ENCODE data around the gene CFAP251.

CFAP251 gene

DNA sequence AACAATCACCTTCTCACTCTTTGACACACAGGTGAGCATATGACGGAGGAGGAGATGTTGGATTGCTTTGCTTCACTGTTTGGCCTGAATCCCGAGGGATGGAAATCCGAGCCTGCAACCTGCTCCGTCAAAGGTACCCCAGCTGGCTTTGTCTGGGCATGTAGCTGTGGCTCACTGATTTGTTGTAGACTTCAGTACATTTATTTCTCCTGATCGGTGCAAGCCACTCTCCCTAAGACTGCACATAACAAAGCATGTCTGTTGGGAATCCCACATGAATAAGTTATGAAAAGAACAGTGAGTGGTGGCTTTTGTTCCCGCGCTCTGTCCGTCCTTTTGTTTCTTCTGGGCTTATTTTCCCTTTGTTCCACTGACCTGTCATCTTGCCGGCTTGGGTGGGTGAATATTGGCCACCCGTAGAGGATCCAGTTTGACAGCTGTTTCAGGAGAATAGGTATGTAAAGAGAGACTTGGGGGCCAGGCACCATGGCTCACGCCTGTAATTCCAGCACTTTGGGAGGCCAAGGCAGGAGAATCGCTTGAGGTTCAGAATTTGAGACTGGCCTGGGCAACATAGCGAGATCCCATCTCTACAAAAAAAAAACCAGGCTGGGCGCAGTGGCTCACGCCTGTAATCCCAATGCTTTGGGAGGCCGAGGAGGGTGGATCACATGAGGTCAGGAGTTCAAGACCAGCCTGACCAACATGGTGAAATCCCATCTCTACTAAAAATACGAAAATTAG is 83.2 kb downstream of the CFAP251 start:
- no peak for DNase-seq (ENCODE audit: low read depth in 2 of 3, low spot score in 2 of 3)

DNA sequence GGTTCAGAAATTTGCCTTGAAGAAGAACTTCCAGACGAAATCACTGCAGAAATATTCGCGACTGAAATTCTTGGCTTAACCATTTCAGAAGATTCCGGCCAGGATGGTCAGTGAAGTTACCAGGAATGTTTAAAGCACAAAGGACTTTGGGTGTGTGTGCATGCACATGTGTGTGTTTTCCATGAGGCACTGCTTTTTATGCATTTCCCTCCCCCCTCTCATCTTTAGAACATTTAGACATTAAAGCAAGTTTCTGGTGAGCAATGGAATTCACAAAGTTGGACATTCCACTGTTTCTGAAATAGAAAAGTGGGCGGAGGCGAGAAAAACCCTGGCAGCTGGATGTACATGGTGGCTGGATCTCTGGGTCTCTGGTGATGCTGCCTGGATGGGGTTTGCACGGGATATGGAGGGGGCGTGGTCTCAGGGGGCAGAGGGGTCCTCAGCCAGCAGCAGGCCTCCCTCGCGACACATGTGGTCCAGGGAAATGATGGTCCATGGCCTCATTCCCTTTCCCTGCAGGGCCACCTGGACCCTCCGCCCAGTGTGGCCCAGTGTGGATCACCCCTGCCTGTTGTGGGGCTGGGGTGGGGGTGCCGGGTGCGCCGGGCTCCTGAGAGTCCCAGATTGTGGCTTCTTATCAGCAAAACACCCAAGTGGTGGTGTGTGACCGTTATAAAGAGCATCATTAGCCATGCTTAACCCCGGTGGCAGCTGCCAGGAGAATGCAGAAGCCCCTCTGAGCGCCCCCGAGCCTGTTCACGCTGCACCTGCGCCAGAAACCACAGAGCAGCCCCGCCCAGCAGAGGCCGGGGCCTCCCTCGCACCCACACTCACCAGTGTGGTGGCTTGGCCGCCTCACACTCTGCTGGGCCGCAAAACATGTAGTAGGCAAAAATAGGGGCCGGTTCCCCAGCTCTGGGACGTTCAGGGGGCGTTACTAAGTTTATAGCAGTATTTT is 85.5 kb downstream of the CFAP251 start:
- no peak for DNase-seq (ENCODE audit: low read depth in 2 of 3, low spot score in 2 of 3)

DNA sequence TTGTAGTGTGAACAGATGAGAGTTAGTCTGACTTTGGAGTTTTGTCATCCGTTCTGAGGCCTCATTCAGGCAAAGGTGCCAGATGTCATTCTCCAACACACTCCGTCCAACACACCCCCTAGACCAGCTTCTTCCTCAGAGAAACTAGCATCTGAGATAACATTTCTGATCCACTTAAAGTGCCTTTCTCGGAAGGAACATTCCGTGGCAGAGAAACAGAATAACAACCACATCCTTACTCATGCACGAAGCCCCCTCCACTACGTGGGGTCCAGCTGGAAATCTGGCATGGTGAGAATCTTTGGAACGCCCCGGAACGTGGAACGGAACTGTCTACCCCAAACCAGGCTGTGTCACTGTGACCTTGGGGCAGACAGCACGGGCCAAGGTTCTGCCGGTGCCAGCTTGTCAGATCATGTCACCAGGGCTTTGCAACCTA is 86.3 kb downstream of the CFAP251 start:
- DNase-seq (ENCODE audit: low read depth in 2 of 3, low spot score in 2 of 3), result no peak

DNA sequence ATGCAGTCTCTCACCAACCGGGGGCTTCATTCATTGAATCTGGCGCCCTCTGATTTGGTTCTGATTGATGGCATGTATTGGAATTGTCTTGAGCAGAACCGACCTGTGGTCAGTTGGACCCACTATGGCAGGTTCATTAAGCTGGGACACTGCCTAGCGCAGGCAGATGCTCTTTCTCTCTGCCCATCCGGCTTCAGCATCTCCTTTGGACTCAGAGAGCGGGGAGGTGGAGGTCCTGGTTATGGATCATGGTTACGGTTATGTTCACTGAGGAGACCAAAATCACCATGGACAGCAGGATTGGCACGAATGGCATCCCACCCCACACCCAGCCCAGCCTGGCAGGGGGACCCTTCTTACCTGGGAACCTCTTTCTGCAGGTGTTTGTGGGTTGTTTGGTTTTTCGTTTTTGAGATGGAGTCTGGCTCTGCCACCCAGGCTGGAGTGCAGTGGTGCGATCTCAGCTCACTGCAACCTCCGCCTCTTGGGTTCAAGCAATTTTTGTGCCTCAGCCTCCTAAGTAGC is 86.9 kb downstream of the CFAP251 start:
- DNase-seq (ENCODE audit: low read depth in 2 of 3, low spot score in 2 of 3), result no peak

DNA sequence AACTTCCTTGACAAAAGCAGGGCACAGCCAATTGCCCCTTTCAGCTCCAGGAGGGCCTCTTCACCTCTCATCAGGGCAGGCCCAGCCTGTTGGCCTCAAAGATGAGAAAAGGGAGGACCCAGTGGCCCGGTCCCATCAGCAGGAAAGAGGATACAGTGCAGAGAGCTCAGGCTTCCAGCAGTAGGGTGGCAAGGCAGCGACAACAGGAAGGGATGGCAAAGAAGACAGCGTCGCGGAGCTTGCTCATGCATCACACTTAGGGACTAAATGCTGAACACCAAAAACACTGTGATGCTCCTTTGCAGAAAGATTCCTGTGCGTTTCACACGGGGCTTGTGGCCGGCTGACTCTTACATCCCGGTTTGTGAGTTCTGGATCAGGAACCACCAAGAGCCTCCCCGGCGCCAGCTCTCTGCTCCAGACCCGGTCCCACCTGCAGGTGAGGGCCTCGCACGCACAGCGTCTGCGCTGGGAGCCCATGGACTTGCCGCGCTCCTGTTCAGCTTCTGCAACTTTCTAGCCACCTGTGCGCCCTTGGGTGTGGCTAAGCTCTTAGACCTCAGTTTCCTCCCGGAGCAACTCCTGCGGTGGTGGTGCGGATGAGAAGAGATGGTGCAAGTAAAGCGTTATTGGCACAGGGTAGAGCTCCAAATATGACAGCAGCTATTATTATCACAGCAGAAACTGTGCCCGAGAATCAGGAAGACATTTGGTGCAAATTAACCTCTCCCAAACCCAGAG is 88.0 kb downstream of the CFAP251 start:
- DNase-seq (ENCODE audit: low read depth in 2 of 3, low spot score in 2 of 3), result no peak

DNA sequence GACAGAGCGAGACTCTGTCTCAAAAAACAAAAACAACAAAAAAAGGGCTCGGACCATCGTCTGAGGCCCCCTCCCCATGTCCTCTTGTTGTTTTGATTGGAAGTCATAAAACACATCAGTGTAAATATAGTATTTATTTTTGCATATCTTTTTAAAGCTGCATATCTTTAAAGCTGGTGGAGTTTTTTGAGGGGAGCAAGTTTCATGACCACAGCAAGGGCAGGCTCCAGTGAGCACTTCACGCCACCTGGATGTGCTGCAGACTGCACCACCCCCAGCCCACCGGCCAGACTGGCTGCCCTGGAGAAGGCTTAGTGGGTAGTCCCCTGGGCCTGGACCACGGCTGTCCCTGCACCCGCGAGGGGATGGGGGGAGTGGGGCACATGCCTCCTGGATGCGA is 91.3 kb downstream of the CFAP251 start:
- DNase-seq (ENCODE audit: low read depth in 2 of 3, low spot score in 2 of 3), result no peak

DNA sequence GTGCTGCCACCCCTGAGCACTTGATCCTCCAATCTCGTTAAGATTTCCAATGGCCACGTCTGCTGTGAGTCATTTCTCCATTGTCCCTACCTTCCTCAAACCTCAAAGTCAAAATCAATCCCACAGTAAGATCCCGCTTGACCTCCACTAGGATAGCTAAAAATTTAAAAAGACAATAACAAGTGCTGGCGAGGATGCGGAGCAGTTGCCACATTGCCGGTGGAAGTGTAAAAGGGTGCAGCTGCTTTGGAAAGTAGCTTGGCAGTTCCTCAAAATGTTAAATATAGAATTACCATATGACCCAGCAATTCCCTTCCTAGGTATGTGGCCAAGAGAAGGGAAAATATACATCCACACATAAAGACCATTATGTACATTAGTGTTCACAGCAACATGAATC is 93.8 kb downstream of the CFAP251 start:
- no peak for DNase-seq (ENCODE audit: low read depth in 2 of 3, low spot score in 2 of 3)

DNA sequence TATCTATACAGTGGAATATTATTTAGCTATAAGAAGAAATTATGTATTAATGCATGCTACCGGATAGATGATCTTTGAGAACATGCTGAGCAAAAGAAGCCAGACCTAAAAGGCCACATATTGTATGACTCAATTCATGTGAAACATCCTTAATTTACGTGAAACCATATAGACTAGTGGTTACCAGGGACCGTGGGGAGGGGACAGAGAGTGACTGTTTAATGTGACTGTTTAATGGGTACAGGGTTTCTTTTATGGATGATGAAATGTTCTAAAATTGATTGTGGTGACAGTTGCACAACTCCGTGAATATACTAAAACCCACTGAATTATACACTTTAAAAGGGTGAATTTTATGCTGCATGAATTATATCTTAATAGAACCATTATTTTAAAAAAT is 94.7 kb downstream of the CFAP251 start:
- DNase-seq (ENCODE audit: low read depth in 2 of 3, low spot score in 2 of 3), result no peak

DNA sequence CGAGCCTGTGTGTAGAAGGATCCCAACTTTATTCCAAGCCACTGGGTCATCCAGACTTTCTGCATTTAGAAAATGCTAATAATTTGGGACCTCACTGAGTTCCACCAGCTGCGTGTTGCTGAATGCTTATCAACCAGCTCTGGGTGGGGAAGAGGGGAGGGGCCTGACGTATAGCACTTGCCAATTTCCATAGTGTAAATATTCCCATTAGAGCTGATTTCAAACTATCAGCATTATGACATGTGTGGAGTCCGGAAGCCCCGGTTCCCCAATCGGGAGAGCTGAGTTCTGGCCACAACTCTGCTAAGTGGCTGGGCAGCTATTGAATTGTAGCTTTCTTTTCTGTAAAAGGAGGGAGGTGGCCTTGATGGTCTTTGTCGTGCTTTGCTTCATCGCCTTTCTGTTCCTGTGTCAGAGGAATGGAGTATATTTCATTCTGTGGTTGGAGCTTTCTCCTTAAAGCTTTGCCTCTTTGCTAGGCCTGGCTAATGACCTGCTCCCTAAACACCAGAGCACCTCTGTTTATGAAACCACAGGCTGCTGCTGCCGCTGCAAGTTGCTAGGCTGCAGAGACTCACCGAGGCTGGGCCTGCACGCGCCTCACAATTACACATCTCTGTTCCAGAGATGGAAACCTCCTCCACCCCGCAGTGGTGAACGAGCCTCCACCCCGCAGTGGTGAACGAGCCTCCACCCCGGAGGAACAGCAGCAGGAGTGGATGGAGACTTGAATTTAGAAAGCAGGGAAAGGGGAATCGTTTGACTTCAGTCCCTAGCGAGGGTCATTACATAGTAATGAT is 95.6 kb downstream of the CFAP251 start:
- no peak for DNase-seq (ENCODE audit: low read depth in 2 of 3, low spot score in 2 of 3)

DNA sequence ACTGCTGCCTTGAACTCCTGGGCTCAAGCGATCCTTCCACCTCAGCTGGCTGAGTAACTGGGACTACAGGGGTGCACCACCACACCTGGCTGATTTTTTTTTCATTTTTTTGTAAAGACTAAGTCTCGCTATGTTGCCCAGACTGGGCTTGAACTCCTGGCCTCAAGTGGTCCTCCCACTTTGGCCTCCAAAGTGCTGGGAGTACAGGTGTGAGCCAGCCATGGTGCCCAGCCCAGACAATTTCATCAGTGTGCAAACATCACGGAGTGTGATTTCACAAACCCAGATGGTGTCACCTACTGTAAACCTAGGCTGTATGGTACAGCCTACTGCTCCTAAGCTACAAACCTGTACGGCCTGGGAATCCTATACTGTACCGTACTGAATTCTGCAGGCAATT is 96.4 kb downstream of the CFAP251 start:
- no peak for DNase-seq (ENCODE audit: low read depth in 2 of 3, low spot score in 2 of 3)

DNA sequence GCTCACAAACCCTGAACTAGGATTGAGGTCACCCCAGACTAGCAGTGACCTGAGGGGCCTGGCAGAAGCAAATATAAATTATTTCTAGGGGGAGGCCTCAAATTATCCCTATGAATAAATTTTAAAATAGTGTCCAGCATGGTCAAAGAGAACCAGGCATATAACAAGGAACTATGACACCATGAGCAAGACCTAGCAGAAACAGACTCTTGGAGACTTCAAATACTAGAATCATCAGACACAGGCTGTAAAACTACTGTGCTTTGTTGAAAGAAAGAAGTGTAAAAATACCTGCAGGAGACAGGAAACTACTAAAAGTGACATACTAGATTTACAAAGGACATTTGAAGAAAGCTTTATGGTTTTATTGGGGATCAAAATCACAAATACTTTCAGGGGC is 100.1 kb downstream of the CFAP251 start:
- no peak for DNase-seq (ENCODE audit: low read depth in 2 of 3, low spot score in 2 of 3)

DNA sequence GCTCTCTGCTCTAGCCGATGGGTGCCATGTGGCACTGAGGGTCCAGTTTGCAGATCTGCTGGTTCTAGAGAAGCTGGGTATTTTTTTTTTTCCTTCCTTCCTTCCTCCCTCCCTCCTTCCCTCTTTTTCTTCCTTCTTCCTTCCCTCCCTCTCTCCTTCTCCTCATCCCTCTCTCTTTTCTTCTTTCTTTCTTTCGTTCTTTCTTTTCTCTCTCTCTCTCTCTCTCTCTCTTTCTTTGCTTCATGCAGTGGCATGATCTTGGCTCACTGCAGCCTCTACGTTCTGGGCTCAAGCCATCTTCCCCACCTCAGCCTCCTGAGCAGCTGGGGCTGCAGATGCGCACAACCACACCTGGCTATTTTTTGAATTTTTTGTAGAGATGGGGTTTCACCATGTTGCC is 100.5 kb downstream of the CFAP251 start:
- DNase-seq (ENCODE audit: low read depth in 2 of 3, low spot score in 2 of 3), result no peak

DNA sequence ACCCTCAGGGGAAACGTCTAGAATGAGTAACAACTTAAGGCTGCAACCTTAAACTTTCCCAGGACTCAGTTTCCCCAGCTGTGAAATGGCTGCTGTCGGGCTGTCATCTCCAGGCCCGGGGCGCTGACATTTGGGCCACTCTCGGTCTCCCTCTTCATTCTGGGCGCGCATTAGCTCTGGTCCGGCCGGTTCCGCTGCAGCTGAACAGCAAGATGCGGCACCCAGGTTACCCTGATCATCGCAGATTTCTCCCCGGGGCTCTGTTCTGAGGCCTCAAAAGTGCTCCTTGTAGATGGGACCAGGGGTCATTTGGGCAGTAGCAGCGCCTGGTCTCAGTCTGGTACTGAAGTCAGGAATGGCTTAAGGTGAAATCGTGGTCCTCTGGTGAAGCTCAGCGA is 102.4 kb downstream of the CFAP251 start:
- no peak for DNase-seq (ENCODE audit: low read depth in 2 of 3, low spot score in 2 of 3)

DNA sequence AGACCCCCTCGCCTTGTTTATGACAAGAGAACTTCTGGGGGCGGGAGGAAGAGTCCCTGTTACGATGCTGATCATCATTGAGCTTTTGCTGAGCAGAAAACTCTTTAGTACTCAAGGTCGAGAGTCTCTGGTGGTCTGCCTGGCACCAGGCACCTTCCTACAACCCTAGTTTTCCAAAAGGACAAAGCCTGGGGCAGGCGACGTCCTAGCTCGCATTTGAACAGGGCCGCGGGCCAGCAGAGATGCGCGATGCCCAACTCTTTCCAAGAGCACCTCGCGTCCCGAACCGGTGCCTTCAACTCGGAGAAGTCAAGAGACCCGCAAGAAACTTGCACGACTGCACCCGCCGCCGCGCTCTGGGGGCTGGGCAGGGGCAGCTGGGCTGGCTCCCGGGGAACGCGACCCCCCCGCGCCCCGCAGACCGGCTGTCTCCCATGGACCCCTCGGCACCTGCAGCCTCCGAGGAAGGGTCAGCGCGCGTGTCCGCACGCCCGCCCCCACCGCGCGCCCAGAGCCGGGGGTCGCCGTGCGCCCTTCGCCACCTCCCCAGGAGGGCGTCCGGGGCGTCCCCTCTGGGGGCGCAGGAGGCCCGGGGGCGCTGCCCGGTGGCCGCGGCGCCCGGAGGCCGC is 102.9 kb downstream of the CFAP251 start:
- DNase-seq (ENCODE audit: low read depth in 2 of 3, low spot score in 2 of 3), result no peak

DNA sequence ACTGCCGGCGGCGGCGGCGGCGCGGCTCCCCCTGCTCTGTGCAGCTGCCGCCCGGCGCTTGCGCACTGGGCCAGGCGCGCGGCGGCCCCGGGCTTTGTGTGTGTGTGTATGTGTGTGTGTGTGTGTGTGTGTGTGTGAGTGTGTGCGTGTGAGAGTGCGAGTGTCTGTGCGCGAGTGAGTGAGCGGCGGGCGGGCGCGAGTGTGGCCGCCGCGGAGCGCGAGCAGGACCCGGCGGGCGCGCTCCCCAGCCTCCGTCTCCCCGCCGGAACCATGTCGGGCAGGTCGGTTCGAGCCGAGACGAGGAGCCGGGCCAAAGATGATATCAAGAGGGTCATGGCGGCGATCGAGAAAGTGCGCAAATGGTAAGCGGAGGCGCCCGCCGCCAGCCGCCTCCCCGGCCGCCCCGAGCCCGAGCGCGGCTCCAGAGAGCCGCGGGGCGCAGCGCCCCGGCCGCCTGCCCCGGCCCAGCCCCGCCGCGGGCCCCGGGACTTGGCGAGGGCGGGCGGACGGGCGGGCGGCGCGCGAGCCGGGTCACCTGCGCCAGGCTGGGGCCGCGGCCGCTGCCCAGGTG is 103.5 kb downstream of the CFAP251 start, which contains the start of gene BCL7A:
TSS of gene BCL7A (plus strand) at position 63 of the 571 bp plus-strand sequence. CDS start at position 271, 208 bp downstream.
- DNase-seq (ENCODE audit: low read depth in 2 of 3, low spot score in 2 of 3), result peak in 2 of 3 experiments; percentile 19 to 33

DNA sequence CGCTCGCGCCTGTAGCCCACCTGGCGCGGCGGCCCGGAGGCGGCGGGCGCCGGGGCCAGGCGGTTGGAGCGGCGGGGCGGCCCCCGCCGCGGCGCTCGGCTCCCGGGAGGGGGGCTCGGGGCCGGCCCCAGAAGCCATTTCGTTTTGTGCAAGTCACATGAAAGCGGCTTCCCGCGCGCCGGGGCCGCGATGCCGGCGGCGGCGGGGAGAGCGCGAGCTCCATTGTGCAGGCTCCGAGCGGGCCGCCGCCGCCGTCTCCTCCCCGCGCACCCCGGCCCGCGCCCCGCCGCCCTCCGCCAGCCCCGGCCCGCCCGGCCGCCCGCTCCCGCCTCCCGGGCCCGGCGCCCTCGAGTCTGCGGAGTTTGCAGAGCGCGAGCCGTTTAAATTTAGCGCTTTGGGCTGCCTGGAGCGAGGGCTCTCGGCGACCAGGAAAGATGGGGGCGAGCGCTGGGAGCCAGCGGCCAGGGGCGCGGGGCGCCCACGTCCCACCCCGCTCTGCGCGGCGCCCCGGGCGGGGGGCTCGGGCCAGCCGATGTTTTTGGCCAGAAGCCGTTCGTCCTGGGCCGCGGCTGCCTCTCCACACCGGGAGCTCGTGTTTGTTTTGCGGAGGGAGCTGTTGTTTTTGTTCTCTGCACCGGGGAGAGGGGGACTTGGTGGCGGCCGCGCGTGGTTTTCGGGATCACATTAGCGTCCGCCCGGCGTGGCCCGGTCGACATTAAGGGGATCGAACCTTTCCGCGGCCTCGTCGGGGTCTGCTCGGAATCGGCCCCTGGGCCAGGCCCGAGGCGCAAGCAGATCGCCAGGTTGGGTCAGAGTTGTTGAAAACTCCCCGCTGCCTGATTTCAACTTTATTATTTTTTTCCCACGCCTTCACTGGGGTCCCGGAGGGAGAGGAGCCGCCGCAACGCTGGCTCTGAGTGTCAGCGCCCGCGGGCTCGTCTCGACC is 104.3 kb downstream of the CFAP251 start:
- DNase-seq (ENCODE audit: low read depth in 2 of 3, low spot score in 2 of 3), result no peak

DNA sequence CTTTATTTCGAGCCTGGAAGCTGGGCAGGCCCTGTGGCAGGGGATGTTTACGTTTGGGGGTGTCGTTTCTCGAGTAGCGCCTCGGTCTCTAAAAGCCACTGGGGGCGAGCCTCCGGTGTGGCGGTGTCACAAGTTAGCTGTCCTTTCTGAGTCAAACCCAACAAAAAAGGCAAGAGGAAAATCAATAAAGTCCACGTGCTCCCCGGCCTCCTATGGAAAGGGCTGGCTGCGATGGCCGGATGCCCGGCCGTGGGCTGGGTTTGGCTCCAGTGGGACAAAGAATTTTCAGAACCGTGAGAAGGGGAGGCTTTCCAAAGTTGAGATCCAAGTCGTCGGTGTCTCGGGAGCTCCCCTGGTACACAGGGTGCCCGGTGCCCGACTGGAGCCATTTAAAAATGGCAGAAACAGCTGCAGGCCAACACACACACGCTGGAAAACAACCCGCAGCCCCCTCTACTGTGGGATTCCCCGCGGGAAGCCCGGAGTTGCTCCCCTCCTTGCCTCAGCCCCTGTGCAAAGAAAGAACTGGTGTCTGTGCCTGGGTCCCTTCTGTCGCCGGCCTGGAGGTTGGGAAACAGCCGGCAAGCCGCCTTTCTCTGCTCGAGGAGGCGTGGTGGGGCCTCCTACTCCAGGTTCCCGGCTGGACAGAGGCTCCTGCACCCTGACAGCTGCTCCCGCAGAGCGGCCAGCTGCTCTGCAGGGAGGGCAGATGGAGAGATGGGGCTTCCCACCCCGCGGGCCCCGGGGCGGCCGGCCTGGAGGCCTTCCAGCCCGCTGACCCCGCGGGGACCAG is 105.1 kb downstream of the CFAP251 start:
- DNase-seq (ENCODE audit: low read depth in 2 of 3, low spot score in 2 of 3), result no peak
